B cell (primary cell): ENCODE measurements around the gene DNM1. TPM values are rescaled to one million over a fixed set of nuclear protein-coding genes. Genes with fewer than 3 reads are reported as not detected.

Experiments used
- ATAC-seq: fragments of 200-7000 bp; cut with Tn5 transposase; one replicate; pipeline ENCODE4 v1.10.0; 2021; ENCODE audit warnings: low read depth, mild to moderate bottlenecking, moderate number of reproducible peaks, moderate library complexity
- CTCF ChIA-PET: fragments of 350-600 bp; sonication (Branson Sonifier 250); formaldehyde crosslinking; loops from one replicate; lab custom pipeline; 2021; ENCODE audit warnings: antibody characterized with exemption, inconsistent platforms; lab: Charles Lee
- POLR2A ChIA-PET: fragments of 350-600 bp; sonication (Branson Sonifier 250); formaldehyde crosslinking; loops from one replicate; lab custom pipeline; 2021; ENCODE audit warnings: antibody characterized with exemption; lab: Charles Lee
- DNase-seq: peaks from one replicate; pipeline ENCODE4 v3.0.0; 2013
- H2AFZ ChIP-seq: 2 replicates; pipeline ENCODE4 v1.6.1; 2012; ENCODE audit warnings: mild to moderate bottlenecking, low read depth, low read length; ENCODE audit not compliant: insufficient read depth, poor library complexity, severe bottlenecking
- H3K27ac ChIP-seq, 2 donors: 1 replicate in 1 of 2; 2 replicates in 1 of 2; pipeline ENCODE4 v1.5.1; 2012 to 2013; ENCODE audit warnings: low read length in 2 of 2, mild to moderate bottlenecking in 2 of 2, moderate library complexity in 1 of 2
- H3K27me3 ChIP-seq, 4 experiments: fragments of 200-600 bp in 1 of 4; sonication (generic) in 1 of 4; replicated peaks in 1 of 4; 1 replicate in 2 of 4; 2 replicates in 2 of 4; pipeline versions ENCODE4 v1.6.1 to v1.7.0; 2013 to 2016; ENCODE audit warnings: low read length in 3 of 4, mild to moderate bottlenecking in 2 of 4, mixed read lengths in 1 of 4, moderate library complexity in 1 of 4; ENCODE audit not compliant: insufficient read depth in 4 of 4, control insufficient read depth in 3 of 4; ENCODE audit errors: control extremely low read depth in 1 of 4
- H3K36me3 ChIP-seq, 2 experiments: replicated peaks in 1 of 2; 1 replicate in 1 of 2; 2 replicates in 1 of 2; pipeline versions ENCODE4 v1.6.1 to v1.7.1; 2013; ENCODE audit warnings: low read length in 1 of 2; ENCODE audit not compliant: insufficient read depth in 2 of 2, control insufficient read depth in 1 of 2; ENCODE audit errors: control extremely low read depth in 1 of 2, extremely low read depth in 1 of 2
- H3K4me1 ChIP-seq, 2 donors: fragments of 200-600 bp in 1 of 2; sonication (generic) in 1 of 2; 1 replicate in 1 of 2; 2 replicates in 1 of 2; pipeline versions ENCODE4 v1.5.1 to v1.6.1; 2013 to 2017; ENCODE audit warnings: low read length in 2 of 2; ENCODE audit not compliant: control insufficient read depth in 2 of 2, insufficient read depth in 2 of 2
- H3K4me2 ChIP-seq: replicated peaks from 2 replicates; pipeline ENCODE3; 2012; ENCODE audit warnings: mild to moderate bottlenecking, low read depth, low read length; ENCODE audit not compliant: poor library complexity, severe bottlenecking
- H3K4me3 ChIP-seq, 5 experiments: fragments of 200-600 bp in 1 of 5; sonication (generic) in 1 of 5; 1 replicate in 3 of 5; 2 replicates in 2 of 5; pipeline versions ENCODE4 v1.5.1 to v1.7.0; 2011 to 2016; ENCODE audit warnings: low read length in 4 of 5, mild to moderate bottlenecking in 4 of 5, low read depth in 2 of 5, control low read depth in 1 of 5, moderate library complexity in 1 of 5; ENCODE audit not compliant: insufficient read depth in 1 of 5; ENCODE audit errors: control extremely low read depth in 1 of 5, extremely low read depth in 1 of 5
- H3K79me2 ChIP-seq: fragments of 200-600 bp; sonication (generic); one replicate; pipeline ENCODE4 v1.6.0; 2016; ENCODE audit warnings: low read length; ENCODE audit not compliant: control insufficient read depth, insufficient read depth
- H3K9ac ChIP-seq: fragments of 200-600 bp; sonication (generic); 2 replicates; pipeline ENCODE4 v1.6.1; 2017; ENCODE audit warnings: mild to moderate bottlenecking, low read length, moderate library complexity
- H3K9me3 ChIP-seq, 3 donors: one replicate each; pipeline versions ENCODE4 v1.6.1 to v1.7.1; 2013; ENCODE audit warnings: low read length in 2 of 3; ENCODE audit not compliant: control insufficient read depth in 2 of 3, insufficient read depth in 1 of 3; ENCODE audit errors: control extremely low read depth in 1 of 3
- H4K20me1 ChIP-seq: 2 replicates; pipeline ENCODE4 v1.6.0; 2012; ENCODE audit warnings: mild to moderate bottlenecking, low read length; ENCODE audit not compliant: insufficient read depth, control insufficient read depth, poor library complexity, severe bottlenecking
- H3K27ac Mint-ChIP-seq: one replicate; pipeline ENCODE4 v1.8.0; 2021; ENCODE audit warnings: mixed read lengths
- H3K27me3 Mint-ChIP-seq: one replicate; pipeline ENCODE4 v1.8.0; 2021; ENCODE audit warnings: mixed read lengths
- H3K4me1 Mint-ChIP-seq: one replicate; pipeline ENCODE4 v1.8.0; 2021; ENCODE audit warnings: mixed read lengths
- H3K4me3 Mint-ChIP-seq: one replicate; pipeline ENCODE4 v1.8.0; 2021; ENCODE audit warnings: mixed read lengths
- H3K9me3 Mint-ChIP-seq: one replicate; pipeline ENCODE4 v1.8.0; 2022; ENCODE audit warnings: mixed read lengths; ENCODE audit not compliant: insufficient read depth
- CTCF ChIP-seq: fragments of 200-600 bp; IDR thresholded peaks from one replicate; pipeline ENCODE4 v1.8.0; 2022; ENCODE audit warnings: antibody characterized with exemption, mild to moderate bottlenecking
- EZH2 ChIP-seq: IDR thresholded peaks from 2 replicates; pipeline ENCODE4 v1.6.1; 2012; ENCODE audit warnings: borderline replicate concordance, low read depth, mild to moderate bottlenecking, moderate library complexity, low read length; ENCODE audit not compliant: insufficient read depth, poor library complexity, severe bottlenecking
- WGBS: methylation state at CpG from one replicate; pipeline ENCODE4 v1.1.5; 2013; ENCODE audit warnings: missing lambda C conversion rate; ENCODE audit not compliant: insufficient coverage; 5-methylcytosine and 5-hydroxymethylcytosine counted together
- intact Hi-C: fragments of 100-400 bp; cut with micrococcal nuclease; formaldehyde crosslinking; loops from one replicate; pipeline ENCODE4 v1.10.0; 2022
- polyA plus RNA-seq: library from polyadenylated mRNA; depleted of rRNA; stranded (reverse); fragments of >200 nt; gene quantifications from 2 replicates; pipeline ENCODE4 v1.2.3, GENCODE V29; 2012
- total RNA-seq, 2 donors: library from RNA; stranded (reverse); fragments of 120-200 nt in 1 of 2; gene quantifications; 1 replicate in 1 of 2; 2 replicates in 1 of 2; pipeline versions ENCODE4 v1.2.3 to v1.2.4, GENCODE V29; 2013 to 2022

The DNM1 gene
- total and polyA plus RNA-seq, 2 donors (not counting 1 experiment from before 2014, with no cell fraction given): 0.63 to 1.3 TPM

GRCh38 chr9:128185979-128186965, 16.9 kb upstream of the DNM1 start:
- no peak overlapping the region for H2AFZ ChIP-seq
- no peak overlapping the region for H3K4me3 ChIP-seq
- H3K27me3 ChIP-seq: no peaks in the 10 kb centered on the region
- ATAC-seq (no peak), DNase-seq (no peak)
- H3K27ac ChIP-seq: no peak overlapping the region
- intact Hi-C loops: no loop called here
- no peak for TF ChIP-seq CTCF
- TF ChIP-seq EZH2: no peak
- H3K9ac ChIP-seq: no peak overlapping the region
- Mint-ChIP-seq H3K4me1 (peaks cover 18% of the 10 kb centered on the region), H3K27me3 (no peaks in the 10 kb centered on the region), H3K27ac (no peak overlapping the region), H3K4me3 (no peak overlapping the region), H3K9me3 (no peaks in the 10 kb centered on the region)
- peaks cover 12 to 13% of the 10 kb centered on the region in 2 donors for H3K4me1 ChIP-seq
- no peak overlapping the region for H3K4me2 ChIP-seq
- peaks cover 0 to 44% of the 10 kb centered on the region in 2 experiments for H3K36me3 ChIP-seq
- no peaks in the 10 kb centered on the region for H4K20me1 ChIP-seq
- H3K79me2 ChIP-seq: peaks cover 38% of the 10 kb centered on the region
- 96% methylated on average over 10 of the region's 11 CpGs for WGBS
- POLR2A ChIA-PET: interaction anchor here (0.6 to 0.9 kb wide), 4 partner anchors 26 to 276 kb away, joined by 3 to 8 read pairs (median 4); partner anchors contain the start of gene BBLN
- CTCF ChIA-PET: interaction anchor here (1.0 kb wide), 1 partner anchor 9 kb away, joined by 3 read pairs; no protein-coding TSS in a partner anchor
- no peaks in the 10 kb centered on the region for H3K9me3 ChIP-seq

- H3K27ac Mint-ChIP-seq: no peak overlapping the region
- H2AFZ ChIP-seq: no peak overlapping the region
- H3K9me3 ChIP-seq: no peaks in the 10 kb centered on the region
- no peak overlapping the region for H3K4me2 ChIP-seq
- no peaks in the 10 kb centered on the region for H3K9me3 Mint-ChIP-seq
- H3K27ac ChIP-seq: no peak overlapping the region
- no CpG with 5 or more reads among the region's 2 CpGs for WGBS
- POLR2A ChIA-PET: interaction anchor here (0.7 to 0.9 kb wide), 2 partner anchors 21 to 27 kb away, joined by 3 read pairs; partner anchors contain the start of gene BBLN
- CTCF ChIA-PET: interaction anchor here (1.0 kb wide), 1 partner anchor 8 kb away, joined by 3 read pairs; no protein-coding TSS in a partner anchor
- peaks cover 12 to 21% of the 10 kb centered on the region in 2 donors for H3K4me1 ChIP-seq
- peaks cover 0 to 42% of the 10 kb centered on the region in 2 experiments for H3K36me3 ChIP-seq
- intact Hi-C loops: no loop called here
- no peak overlapping the region for H3K4me3 Mint-ChIP-seq
- peaks cover 22% of the 10 kb centered on the region for H3K4me1 Mint-ChIP-seq
- no peaks in the 10 kb centered on the region for H3K27me3 ChIP-seq
- no peaks in the 10 kb centered on the region for H3K27me3 Mint-ChIP-seq
- peaks cover 43% of the 10 kb centered on the region for H3K79me2 ChIP-seq
- H3K9ac ChIP-seq: no peak overlapping the region
- DNase-seq (no peak), ATAC-seq (no peak)
- TF ChIP-seq EZH2 (no peak), CTCF (no peak)
- no peak overlapping the region for H3K4me3 ChIP-seq
- no peaks in the 10 kb centered on the region for H4K20me1 ChIP-seq
Observed at GRCh38 chr9:128187361-128187760, 15.8 kb upstream of the DNM1 start.
